ENCODE results near the gene EYS. TPM values are rescaled to one million over a fixed set of nuclear protein-coding genes. Genes with fewer than 3 reads are reported as not detected.

Gene EYS
- total RNA-seq, 1 donor from 2014 or later = not detected

- Histone ChIP-seq H3K9me3 (no peaks in the 10 kb centered on the region), H3K4me1 (no peaks in the 10 kb centered on the region), H3K36me3 (no peaks in the 10 kb centered on the region), H3K27ac (no peak overlapping the region), H3K4me3 (no peak overlapping the region), H3K27me3 (no peaks in the 10 kb centered on the region)
- intact Hi-C loops (cut with DNase I) = no loop called here
- no peak for DNase-seq (ENCODE audit: low spot score in 2 of 2)
- TF ChIP-seq CTCF (IDR thresholded peaks at IDR 0.05) = no peak
Measured at GRCh38 chr6:65186826-65187225, 520.2 kb downstream of the EYS start.

DNA sequence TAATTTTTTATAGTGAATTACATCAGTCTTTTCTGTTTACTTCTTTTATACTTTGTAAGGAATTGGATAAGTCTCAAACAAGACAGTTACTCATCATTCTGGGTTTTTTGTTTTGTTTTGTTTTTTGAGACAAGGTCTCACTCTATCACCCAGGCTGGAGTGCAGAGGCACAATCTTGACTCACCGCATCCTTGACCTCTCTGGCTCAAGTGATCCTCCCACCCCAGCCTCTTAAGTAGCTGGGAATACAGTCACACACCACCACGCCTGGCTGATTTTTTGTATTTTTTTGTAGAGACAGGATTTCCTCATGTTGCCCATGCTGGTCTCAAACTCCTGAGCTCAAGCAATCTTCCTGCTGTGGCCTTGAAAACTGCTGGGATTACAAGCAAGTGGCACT, 524.3 kb downstream of the EYS start:
- no peak overlapping the region for H3K27ac ChIP-seq
- no peaks in the 10 kb centered on the region for H3K36me3 ChIP-seq
- intact Hi-C loops (cut with DNase I) = no loop called here
- no peak for TF ChIP-seq CTCF (IDR thresholded peaks at IDR 0.05)
- no peak for DNase-seq (ENCODE audit: low spot score in 2 of 2)
- H3K9me3 ChIP-seq = no peaks in the 10 kb centered on the region
- no peaks in the 10 kb centered on the region for H3K27me3 ChIP-seq
- H3K4me3 ChIP-seq = no peak overlapping the region
- no peaks in the 10 kb centered on the region for H3K4me1 ChIP-seq

DNA sequence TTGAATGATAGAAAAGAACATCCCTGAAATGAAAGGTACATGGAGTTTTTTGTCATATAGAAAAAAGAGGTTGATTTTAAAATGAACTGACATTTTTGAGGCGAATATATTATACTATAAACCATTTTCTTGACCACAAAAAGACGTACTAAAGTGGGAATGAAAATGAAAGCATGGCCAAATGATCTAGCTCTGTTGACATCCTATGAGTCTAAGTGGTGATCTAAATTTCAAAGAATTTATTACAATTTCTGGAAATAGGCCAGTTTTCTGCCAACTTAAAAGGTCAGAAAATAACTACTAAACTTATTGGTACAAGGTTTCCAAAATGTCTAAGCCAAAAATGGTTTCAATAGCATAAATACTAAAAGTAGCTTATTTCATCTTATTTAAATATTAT, 536.8 kb downstream of the EYS start:
- no peak for DNase-seq (ENCODE audit: low spot score in 2 of 2)
- H3K27ac ChIP-seq = no peak overlapping the region
- H3K9me3 ChIP-seq = no peaks in the 10 kb centered on the region
- H3K27me3 ChIP-seq = no peaks in the 10 kb centered on the region
- no peaks in the 10 kb centered on the region for H3K4me1 ChIP-seq
- H3K4me3 ChIP-seq = no peak overlapping the region
- intact Hi-C loops (cut with DNase I) = no loop called here
- no peak for TF ChIP-seq CTCF (IDR thresholded peaks at IDR 0.05)
- no peaks in the 10 kb centered on the region for H3K36me3 ChIP-seq

GRCh38 chr6:65161661-65162060, 545.4 kb downstream of the EYS start:
- H3K36me3 ChIP-seq = no peaks in the 10 kb centered on the region
- H3K27me3 ChIP-seq = no peaks in the 10 kb centered on the region
- H3K4me1 ChIP-seq = no peaks in the 10 kb centered on the region
- no peak overlapping the region for H3K27ac ChIP-seq
- TF ChIP-seq CTCF (IDR thresholded peaks at IDR 0.05) = no peak
- H3K4me3 ChIP-seq = no peak overlapping the region
- intact Hi-C loops (cut with DNase I) = no loop called here
- no peaks in the 10 kb centered on the region for H3K9me3 ChIP-seq
- DNase-seq (ENCODE audit: low spot score in 2 of 2) = no peak

- H3K4me3 ChIP-seq = no peak overlapping the region
- DNase-seq (ENCODE audit: low spot score in 2 of 2) = no peak
- no peak for TF ChIP-seq CTCF (IDR thresholded peaks at IDR 0.05)
- H3K36me3 ChIP-seq = no peaks in the 10 kb centered on the region
- no peaks in the 10 kb centered on the region for H3K4me1 ChIP-seq
- intact Hi-C loops (cut with DNase I) = no loop called here
- H3K27ac ChIP-seq = no peak overlapping the region
- no peaks in the 10 kb centered on the region for H3K9me3 ChIP-seq
- no peaks in the 10 kb centered on the region for H3K27me3 ChIP-seq
Measured at GRCh38 chr6:65157025-65157424, 550.0 kb downstream of the EYS start.

- H3K9me3 ChIP-seq = no peaks in the 10 kb centered on the region
- no peak for TF ChIP-seq CTCF (IDR thresholded peaks at IDR 0.05)
- H3K4me3 ChIP-seq = no peak overlapping the region
- intact Hi-C loops (cut with DNase I) = no loop called here
- no peaks in the 10 kb centered on the region for H3K4me1 ChIP-seq
- H3K36me3 ChIP-seq = no peaks in the 10 kb centered on the region
- no peak for DNase-seq (ENCODE audit: low spot score in 2 of 2)
- no peak overlapping the region for H3K27ac ChIP-seq
- H3K27me3 ChIP-seq = no peaks in the 10 kb centered on the region
Measured at GRCh38 chr6:65155083-65155482, 551.9 kb downstream of the EYS start.

Data from ascending aorta (tissue), 2 donors.